HCT116 (cell line): ENCODE results near the gene LCN10. TPM values are rescaled to one million over a fixed set of nuclear protein-coding genes. Genes with fewer than 3 reads are reported as not detected.

Experiments
- ATAC-seq: fragments of 200-7000 bp; cut with Tn5 transposase; 2 replicates; pipeline ENCODE4 v1.9.1; 2020; ENCODE audit warnings: mild to moderate bottlenecking, moderate library complexity
- BruUV-seq: library from RNA; stranded (reverse); fragments of 400-500 nt; replicated peaks from 2 replicates; lab custom pipeline; 2021; lab: Mats Ljungman, UMichigan
- CTCF ChIA-PET: fragments of 300-600 bp; sonication (Branson Sonifier 250); formaldehyde crosslinking; loops from one replicate; lab custom pipeline; 2021; ENCODE audit warnings: antibody characterized with exemption; lab: Charles Lee
- POLR2A ChIA-PET: fragments of 300-600, 350-600 bp; sonication (Branson Sonifier 250); formaldehyde crosslinking; loops from one replicate; lab custom pipeline; 2021; ENCODE audit warnings: antibody characterized with exemption; lab: Charles Lee
- RAD21 ChIA-PET, 2 experiments: fragments of 300-600 bp; sonication (Branson Sonifier 250); formaldehyde crosslinking; loops; one replicate each; lab custom pipeline; 2023; ENCODE audit warnings: low total read pairs in 2 of 2; ENCODE audit not compliant: uncharacterized antibody in 2 of 2, unreplicated experiment in 2 of 2, low non-redundant PET in 1 of 2; lab: Charles Lee
- DNase-seq: peaks from one replicate; pipeline ENCODE4 v3.0.0-alpha.2; 2010; ENCODE audit warnings: low read depth, low spot score
- H2AFZ ChIP-seq: fragments of 200-600 bp; shearing (Covaris generic), sonication (generic); 2 replicates; pipeline ENCODE4 v1.6.1; 2017; ENCODE audit warnings: low read depth, mixed run types, mixed read lengths, antibody characterized with exemption, low read length; ENCODE audit not compliant: poor library complexity, severe bottlenecking
- H3K27ac ChIP-seq: 2 replicates; pipeline ENCODE4 v1.5.1; 2012; ENCODE audit warnings: low read depth, low read length
- H3K27me3 ChIP-seq: fragments of 200-600 bp; sonication (generic); 2 replicates; pipeline ENCODE4 v1.6.1; 2016; ENCODE audit warnings: mixed run types, low read length, mixed read lengths; ENCODE audit not compliant: insufficient read depth
- H3K36me3 ChIP-seq, 2 experiments: fragments of 200-500 bp in 1 of 2; fragments of 200-600 bp in 1 of 2; sonication (Bioruptor generic) in 1 of 2; sonication (generic) in 1 of 2; 2 replicates each; pipeline versions ENCODE4 v1.5.1 to v1.6.1; 2014 to 2016; ENCODE audit warnings: low read length in 2 of 2, inconsistent platforms in 1 of 2, mixed read lengths in 1 of 2, mixed run types in 1 of 2; ENCODE audit not compliant: insufficient read depth in 2 of 2, control insufficient read depth in 1 of 2
- H3K4me1 ChIP-seq, 2 experiments: fragments of 200-600 bp in 1 of 2; sonication (generic) in 1 of 2; 2 replicates each; pipeline versions ENCODE4 v1.5.1 to v1.6.1; 2012 to 2017; ENCODE audit warnings: low read length in 2 of 2, inconsistent platforms in 1 of 2, mild to moderate bottlenecking in 1 of 2, mixed read lengths in 1 of 2, mixed run types in 1 of 2, moderate library complexity in 1 of 2; ENCODE audit not compliant: insufficient read depth in 2 of 2, control insufficient read depth in 1 of 2
- H3K4me2 ChIP-seq: fragments of 200-600 bp; sonication (generic); 2 replicates; pipeline ENCODE4 v1.6.1; 2017; ENCODE audit warnings: mixed run types, low read length, mixed read lengths
- H3K4me3 ChIP-seq, 2 experiments: fragments of 200-600 bp in 1 of 2; sonication (generic) in 1 of 2; replicated peaks in 1 of 2; 2 replicates each; pipeline ENCODE4 v1.5.1; 2011 to 2016; ENCODE audit warnings: low read length in 2 of 2, control low read depth in 1 of 2, low read depth in 1 of 2, mild to moderate bottlenecking in 1 of 2, mixed read lengths in 1 of 2, mixed run types in 1 of 2
- H3K79me2 ChIP-seq: fragments of 200-600 bp; sonication (generic); 2 replicates; pipeline ENCODE4 v1.6.1; 2017; ENCODE audit warnings: mild to moderate bottlenecking, mixed run types, low read length, moderate library complexity, mixed read lengths; ENCODE audit not compliant: insufficient read depth
- H3K9ac ChIP-seq: fragments of 200-600 bp; sonication (generic); 2 replicates; pipeline ENCODE4 v1.6.1; 2016; ENCODE audit warnings: low read length, mixed read lengths
- H3K9me2 ChIP-seq: fragments of 200-600 bp; sonication (generic), shearing (Covaris generic); 2 replicates; pipeline ENCODE4 v1.6.1; 2017; ENCODE audit warnings: mixed run types, mild to moderate bottlenecking, moderate library complexity; ENCODE audit not compliant: insufficient read depth
- H3K9me3 ChIP-seq, 2 experiments: fragments of 200-500 bp in 1 of 2; fragments of 200-600 bp in 1 of 2; sonication (Bioruptor generic) in 1 of 2; sonication (generic) in 1 of 2; 2 replicates each; pipeline ENCODE4 v1.6.1; 2014 to 2017; ENCODE audit warnings: low read length in 2 of 2, mixed read lengths in 2 of 2, inconsistent platforms in 1 of 2, low read depth in 1 of 2, mild to moderate bottlenecking in 1 of 2, mixed run types in 1 of 2, moderate library complexity in 1 of 2; ENCODE audit not compliant: control insufficient read depth in 1 of 2, insufficient read depth in 1 of 2
- H4K20me1 ChIP-seq: fragments of 200-600 bp; sonication (generic), shearing (Covaris generic); 2 replicates; pipeline ENCODE4 v1.6.1; 2017; ENCODE audit warnings: mixed run types, mild to moderate bottlenecking, moderate library complexity; ENCODE audit not compliant: insufficient read depth
- CEBPB ChIP-seq: IDR thresholded peaks from 2 replicates; pipeline ENCODE4 v1.6.1; 2012; ENCODE audit warnings: low read depth
- EGR1 ChIP-seq: IDR thresholded peaks from 2 replicates; pipeline ENCODE4 v1.6.1; 2012; ENCODE audit warnings: low read depth
- EZH2 ChIP-seq: fragments of 200-600 bp; sonication (generic); IDR thresholded peaks from 2 replicates; pipeline ENCODE4 v1.6.1; 2017; ENCODE audit warnings: antibody characterized with exemption, mixed run types
- EZH2phosphoT487 ChIP-seq: fragments of 200-600 bp; IDR thresholded peaks from 2 replicates; pipeline ENCODE4 v1.6.1; 2018; ENCODE audit warnings: antibody characterized with exemption, borderline replicate concordance
- FOSL1 ChIP-seq: IDR thresholded peaks from 2 replicates; pipeline ENCODE4 v1.6.1; 2012; ENCODE audit warnings: low read depth
- JUND ChIP-seq: IDR thresholded peaks from 2 replicates; pipeline ENCODE4 v1.6.1; 2012
- POLR2A ChIP-seq: IDR thresholded peaks from 2 replicates; pipeline ENCODE4 v1.7.0; 2011; ENCODE audit warnings: borderline replicate concordance; ENCODE audit not compliant: insufficient read depth, insufficient read length; ENCODE audit errors: extremely low read depth
- POLR2AphosphoS5 ChIP-seq: IDR thresholded peaks from 2 replicates; pipeline ENCODE4 v1.6.1; 2011; ENCODE audit warnings: mild to moderate bottlenecking, low read depth, low read length, moderate library complexity
- SIN3A ChIP-seq: IDR thresholded peaks from 2 replicates; pipeline ENCODE4 v1.6.1; 2012; ENCODE audit warnings: low read depth
- SRF ChIP-seq: IDR thresholded peaks from 2 replicates; pipeline ENCODE4 v1.6.1; 2012; ENCODE audit warnings: low read depth
- TCF7L2 ChIP-seq: IDR thresholded peaks from 2 replicates; pipeline ENCODE4 v1.7.0; 2011; ENCODE audit warnings: borderline replicate concordance, inconsistent platforms; ENCODE audit not compliant: insufficient read depth, insufficient read length; ENCODE audit errors: extremely low read depth
- intact Hi-C: fragments of 100-400 bp; cut with micrococcal nuclease; formaldehyde crosslinking; loops from 2 replicates; pipeline ENCODE4 v1.10.0; 2022
- total RNA-seq: library from RNA; stranded (reverse); gene quantifications from one replicate; pipeline ENCODE4 v1.2.1, GENCODE V29; 2021; ENCODE audit not compliant: unreplicated experiment
- TF ChIP-seq, protein P1 (sequence below): IDR thresholded peaks from 2 replicates; pipeline ENCODE4 v1.6.1; 2012
- TF ChIP-seq, protein P2 (sequence below): IDR thresholded peaks from 2 replicates; pipeline ENCODE4 v1.6.1; 2012; ENCODE audit warnings: low read depth
- TF ChIP-seq, protein P3 (sequence below), 3 experiments: fragments of 200-600 bp in 1 of 3; sonication (generic) in 1 of 3; IDR thresholded peaks in 2 of 3; conservative IDR thresholded peaks in 1 of 3; 2 replicates each; pipeline ENCODE4 v1.5.1; 2012 to 2017; ENCODE audit warnings: low read depth in 2 of 3, low read length in 2 of 3, antibody characterized with exemption in 1 of 3, borderline replicate concordance in 1 of 3, control low read depth in 1 of 3, mild to moderate bottlenecking in 1 of 3, mixed read lengths in 1 of 3, mixed run types in 1 of 3, moderate library complexity in 1 of 3; ENCODE audit not compliant: insufficient read depth in 1 of 3
- TF ChIP-seq, protein P4 (sequence below): IDR thresholded peaks from 2 replicates; pipeline ENCODE4 v1.6.1; 2011; ENCODE audit warnings: mild to moderate bottlenecking, low read length, moderate library complexity; ENCODE audit not compliant: insufficient replicate concordance; ENCODE audit errors: extremely low read depth

The LCN10 gene
- total RNA-seq, 1 experiment from 2014 or later, result not detected

DNA sequence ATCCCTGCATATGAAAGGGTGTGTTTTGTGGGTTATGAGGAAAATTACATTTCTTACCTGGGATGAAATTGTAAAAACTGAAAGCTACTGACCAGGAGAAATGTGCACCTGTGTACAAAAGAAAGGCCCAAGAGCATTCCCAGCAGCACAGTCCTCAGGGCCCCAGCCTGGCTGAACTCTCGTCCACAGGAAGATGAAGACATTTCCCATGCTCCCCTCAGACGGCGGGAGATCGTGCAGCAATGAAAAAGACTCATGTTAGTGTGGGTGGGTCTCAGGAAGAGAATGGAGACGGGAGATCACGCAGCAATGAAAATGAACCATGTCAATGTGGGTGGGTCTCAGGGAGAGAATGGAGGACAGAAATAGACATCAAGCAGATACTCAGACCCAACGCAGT is 34.2 kb upstream of the LCN10 start (continued):
- TF ChIP-seq POLR2AphosphoS5 (no peak), TCF7L2 (no peak), FOSL1 (no peak), SIN3A (no peak), SRF (no peak), JUND (no peak)
- TF ChIP-seq, protein P1, sequence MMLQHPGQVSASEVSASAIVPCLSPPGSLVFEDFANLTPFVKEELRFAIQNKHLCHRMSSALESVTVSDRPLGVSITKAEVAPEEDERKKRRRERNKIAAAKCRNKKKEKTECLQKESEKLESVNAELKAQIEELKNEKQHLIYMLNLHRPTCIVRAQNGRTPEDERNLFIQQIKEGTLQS, result no peak
- TF ChIP-seq, protein P2, sequence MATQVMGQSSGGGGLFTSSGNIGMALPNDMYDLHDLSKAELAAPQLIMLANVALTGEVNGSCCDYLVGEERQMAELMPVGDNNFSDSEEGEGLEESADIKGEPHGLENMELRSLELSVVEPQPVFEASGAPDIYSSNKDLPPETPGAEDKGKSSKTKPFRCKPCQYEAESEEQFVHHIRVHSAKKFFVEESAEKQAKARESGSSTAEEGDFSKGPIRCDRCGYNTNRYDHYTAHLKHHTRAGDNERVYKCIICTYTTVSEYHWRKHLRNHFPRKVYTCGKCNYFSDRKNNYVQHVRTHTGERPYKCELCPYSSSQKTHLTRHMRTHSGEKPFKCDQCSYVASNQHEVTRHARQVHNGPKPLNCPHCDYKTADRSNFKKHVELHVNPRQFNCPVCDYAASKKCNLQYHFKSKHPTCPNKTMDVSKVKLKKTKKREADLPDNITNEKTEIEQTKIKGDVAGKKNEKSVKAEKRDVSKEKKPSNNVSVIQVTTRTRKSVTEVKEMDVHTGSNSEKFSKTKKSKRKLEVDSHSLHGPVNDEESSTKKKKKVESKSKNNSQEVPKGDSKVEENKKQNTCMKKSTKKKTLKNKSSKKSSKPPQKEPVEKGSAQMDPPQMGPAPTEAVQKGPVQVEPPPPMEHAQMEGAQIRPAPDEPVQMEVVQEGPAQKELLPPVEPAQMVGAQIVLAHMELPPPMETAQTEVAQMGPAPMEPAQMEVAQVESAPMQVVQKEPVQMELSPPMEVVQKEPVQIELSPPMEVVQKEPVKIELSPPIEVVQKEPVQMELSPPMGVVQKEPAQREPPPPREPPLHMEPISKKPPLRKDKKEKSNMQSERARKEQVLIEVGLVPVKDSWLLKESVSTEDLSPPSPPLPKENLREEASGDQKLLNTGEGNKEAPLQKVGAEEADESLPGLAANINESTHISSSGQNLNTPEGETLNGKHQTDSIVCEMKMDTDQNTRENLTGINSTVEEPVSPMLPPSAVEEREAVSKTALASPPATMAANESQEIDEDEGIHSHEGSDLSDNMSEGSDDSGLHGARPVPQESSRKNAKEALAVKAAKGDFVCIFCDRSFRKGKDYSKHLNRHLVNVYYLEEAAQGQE, result no peak
- TF ChIP-seq, all 23 proteins: peak for 0

DNA sequence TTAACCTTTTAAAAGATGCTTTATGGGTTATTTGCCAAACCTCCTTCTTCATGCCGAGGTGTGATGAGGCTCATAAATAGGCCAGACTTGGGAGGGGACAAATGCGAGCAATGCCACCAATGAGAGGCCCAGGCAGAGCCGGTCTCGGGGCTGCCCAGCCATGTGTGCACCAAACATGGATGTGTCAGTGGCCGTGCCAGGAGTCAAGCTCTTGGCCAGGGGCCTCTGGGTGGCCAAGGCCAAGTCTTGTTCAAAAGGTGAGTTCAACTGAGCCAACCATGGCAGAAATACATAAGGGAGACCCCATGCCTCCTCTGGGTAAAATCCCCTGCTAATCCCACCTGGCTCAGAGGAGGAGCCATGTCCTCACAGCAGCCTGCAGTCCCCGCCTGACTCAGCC is 32.5 kb upstream of the LCN10 start:
- DNase-seq, result no peak

More for the DNA sequence above, 32.5 kb upstream of the LCN10 start:
- ChIA-PET POLR2A (no interaction called here), RAD21 (no interaction called here), CTCF (no interaction called here)
- H3K9me3 ChIP-seq, result peaks cover 6 to 16% of the 10 kb centered on the region in 2 experiments; a peak in 2 of 4 replicates
- TF ChIP-seq, protein P1, result no peak
- TF ChIP-seq, protein P3, sequence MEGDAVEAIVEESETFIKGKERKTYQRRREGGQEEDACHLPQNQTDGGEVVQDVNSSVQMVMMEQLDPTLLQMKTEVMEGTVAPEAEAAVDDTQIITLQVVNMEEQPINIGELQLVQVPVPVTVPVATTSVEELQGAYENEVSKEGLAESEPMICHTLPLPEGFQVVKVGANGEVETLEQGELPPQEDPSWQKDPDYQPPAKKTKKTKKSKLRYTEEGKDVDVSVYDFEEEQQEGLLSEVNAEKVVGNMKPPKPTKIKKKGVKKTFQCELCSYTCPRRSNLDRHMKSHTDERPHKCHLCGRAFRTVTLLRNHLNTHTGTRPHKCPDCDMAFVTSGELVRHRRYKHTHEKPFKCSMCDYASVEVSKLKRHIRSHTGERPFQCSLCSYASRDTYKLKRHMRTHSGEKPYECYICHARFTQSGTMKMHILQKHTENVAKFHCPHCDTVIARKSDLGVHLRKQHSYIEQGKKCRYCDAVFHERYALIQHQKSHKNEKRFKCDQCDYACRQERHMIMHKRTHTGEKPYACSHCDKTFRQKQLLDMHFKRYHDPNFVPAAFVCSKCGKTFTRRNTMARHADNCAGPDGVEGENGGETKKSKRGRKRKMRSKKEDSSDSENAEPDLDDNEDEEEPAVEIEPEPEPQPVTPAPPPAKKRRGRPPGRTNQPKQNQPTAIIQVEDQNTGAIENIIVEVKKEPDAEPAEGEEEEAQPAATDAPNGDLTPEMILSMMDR (IDR thresholded peaks at IDR 0.05 in 2 of 3, conservative IDR thresholded peaks at IDR 0.05 in 1 of 3; ENCODE audit: borderline replicate concordance in 1 of 3, insufficient read depth in 1 of 3, low read depth in 2 of 3, low read length in 2 of 3), result no peak
- no peak for TF ChIP-seq POLR2A
- TF ChIP-seq CEBPB, result no peak
- no peak for TF ChIP-seq FOSL1
- TF ChIP-seq EGR1, result no peak
- TF ChIP-seq POLR2AphosphoS5, result no peak
- TF ChIP-seq SRF, result no peak
- no peak for TF ChIP-seq EZH2phosphoT487
- TF ChIP-seq SIN3A, result no peak
- TF ChIP-seq, protein P4, sequence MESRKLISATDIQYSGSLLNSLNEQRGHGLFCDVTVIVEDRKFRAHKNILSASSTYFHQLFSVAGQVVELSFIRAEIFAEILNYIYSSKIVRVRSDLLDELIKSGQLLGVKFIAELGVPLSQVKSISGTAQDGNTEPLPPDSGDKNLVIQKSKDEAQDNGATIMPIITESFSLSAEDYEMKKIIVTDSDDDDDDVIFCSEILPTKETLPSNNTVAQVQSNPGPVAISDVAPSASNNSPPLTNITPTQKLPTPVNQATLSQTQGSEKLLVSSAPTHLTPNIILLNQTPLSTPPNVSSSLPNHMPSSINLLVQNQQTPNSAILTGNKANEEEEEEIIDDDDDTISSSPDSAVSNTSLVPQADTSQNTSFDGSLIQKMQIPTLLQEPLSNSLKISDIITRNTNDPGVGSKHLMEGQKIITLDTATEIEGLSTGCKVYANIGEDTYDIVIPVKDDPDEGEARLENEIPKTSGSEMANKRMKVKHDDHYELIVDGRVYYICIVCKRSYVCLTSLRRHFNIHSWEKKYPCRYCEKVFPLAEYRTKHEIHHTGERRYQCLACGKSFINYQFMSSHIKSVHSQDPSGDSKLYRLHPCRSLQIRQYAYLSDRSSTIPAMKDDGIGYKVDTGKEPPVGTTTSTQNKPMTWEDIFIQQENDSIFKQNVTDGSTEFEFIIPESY, result no peak
- TF ChIP-seq TCF7L2, result no peak
- TF ChIP-seq JUND, result no peak
- TF ChIP-seq EZH2, result no peak
- H3K36me3 ChIP-seq, result no peaks in the 10 kb centered on the region
- H3K9ac ChIP-seq, result no peak overlapping the region
- no peaks in the 10 kb centered on the region for H3K27me3 ChIP-seq
- no peaks in the 10 kb centered on the region for H3K9me2 ChIP-seq
- BruUV-seq, result no TSS peak
- no peaks in the 10 kb centered on the region for H3K79me2 ChIP-seq
- intact Hi-C loops, result no loop called here
- H4K20me1 ChIP-seq, result no peaks in the 10 kb centered on the region
- no peak overlapping the region for H3K4me3 ChIP-seq
- H3K27ac ChIP-seq, result no peak overlapping the region
- no peak overlapping the region for H3K4me2 ChIP-seq
- no peak overlapping the region for H2AFZ ChIP-seq
- ATAC-seq, result no peak
- H3K4me1 ChIP-seq, result no peaks in the 10 kb centered on the region
